Fibroblast of peridontal ligament (primary cell): ENCODE data around the gene SYNE1.

Experiments used
- DNase-seq: peaks from one replicate; pipeline ENCODE4 v3.0.0-alpha.2; 2010; ENCODE audit errors: extremely low read depth

The SYNE1 gene

DNA sequence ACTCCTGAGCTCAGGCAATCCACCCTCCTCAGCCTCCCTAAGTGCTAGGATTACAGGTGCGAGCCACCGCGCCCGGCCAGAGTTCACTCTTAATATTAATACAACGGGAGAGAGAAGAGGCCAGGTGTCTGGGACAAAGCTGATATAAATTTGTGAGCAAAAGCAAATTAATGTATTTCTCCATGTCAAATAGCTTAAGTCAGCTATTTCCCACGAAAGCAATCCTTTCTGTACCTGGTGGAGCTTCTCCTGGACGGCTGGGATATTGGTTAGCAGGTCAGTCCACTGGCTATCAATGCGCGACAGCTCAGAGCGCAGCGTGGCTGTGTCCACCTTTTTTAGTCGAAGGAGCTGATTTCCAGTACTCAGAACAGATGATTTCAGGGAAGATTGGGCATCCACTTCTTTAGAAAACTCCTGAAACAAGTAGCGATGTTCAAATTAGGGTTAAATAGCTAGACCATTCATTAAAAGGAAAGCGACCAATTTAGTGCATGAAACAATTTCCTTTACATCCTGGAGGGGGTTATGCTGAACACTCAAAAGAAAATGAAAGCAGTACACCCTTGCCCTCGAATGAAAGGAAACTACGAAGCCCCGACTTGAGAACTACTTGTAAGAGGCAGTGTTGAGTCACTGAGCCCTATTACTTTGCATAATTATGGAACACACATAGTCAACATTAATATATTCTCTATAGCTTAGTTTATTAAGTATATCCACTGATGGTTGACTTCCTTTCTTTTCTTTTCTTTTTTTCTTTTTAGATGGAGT, 403.4 kb downstream of the SYNE1 start:
- DNase-seq: no peak

DNA sequence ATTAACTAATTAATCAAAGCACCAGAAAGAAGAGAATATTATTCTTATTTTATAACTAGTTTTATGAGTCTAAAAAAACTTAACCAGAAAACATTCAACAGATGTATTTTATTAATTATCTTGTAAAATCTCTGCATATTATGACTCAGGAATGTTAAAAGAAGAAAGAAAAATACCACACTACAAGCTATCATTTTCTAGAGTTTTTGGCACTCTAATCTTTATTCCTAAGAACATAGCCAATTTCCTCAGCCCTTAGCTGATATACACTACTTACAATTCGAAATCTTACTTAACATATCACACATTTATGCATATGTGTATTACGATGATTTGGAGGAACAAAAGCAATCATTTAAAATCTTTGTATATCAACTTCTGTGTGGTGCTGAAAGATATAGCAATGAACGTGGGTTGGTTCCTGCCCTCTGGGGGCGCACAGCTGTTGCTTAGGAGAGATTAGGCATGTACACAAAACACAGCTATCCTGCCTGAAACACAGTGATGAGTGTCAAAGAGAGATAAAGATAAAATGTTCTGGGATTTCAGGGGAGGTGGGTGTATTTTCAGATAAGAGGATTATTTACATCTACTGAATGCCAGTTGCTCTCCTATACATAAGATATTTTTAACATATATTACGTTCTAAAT, 404.5 kb downstream of the SYNE1 start:
- peak; percentile 19 for DNase-seq

DNA sequence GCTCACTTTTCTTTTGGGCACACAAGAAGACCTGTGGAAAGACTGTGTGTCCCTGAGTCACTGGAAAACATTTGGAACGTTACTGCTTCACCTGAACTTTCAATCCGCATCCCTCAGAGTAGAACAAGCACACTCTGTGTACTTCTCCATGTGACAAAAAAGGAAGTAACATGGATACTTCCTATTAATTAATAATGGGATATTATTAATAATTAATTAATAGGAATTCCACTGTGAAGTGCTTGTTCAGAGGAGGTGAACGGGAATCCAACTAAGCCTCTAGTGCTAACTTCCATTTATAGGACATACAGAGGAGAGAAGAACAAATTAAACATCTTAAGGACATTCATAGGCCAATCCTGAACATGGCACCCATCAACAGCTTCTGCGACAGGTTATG, 407.8 kb downstream of the SYNE1 start:
- DNase-seq: no peak

DNA sequence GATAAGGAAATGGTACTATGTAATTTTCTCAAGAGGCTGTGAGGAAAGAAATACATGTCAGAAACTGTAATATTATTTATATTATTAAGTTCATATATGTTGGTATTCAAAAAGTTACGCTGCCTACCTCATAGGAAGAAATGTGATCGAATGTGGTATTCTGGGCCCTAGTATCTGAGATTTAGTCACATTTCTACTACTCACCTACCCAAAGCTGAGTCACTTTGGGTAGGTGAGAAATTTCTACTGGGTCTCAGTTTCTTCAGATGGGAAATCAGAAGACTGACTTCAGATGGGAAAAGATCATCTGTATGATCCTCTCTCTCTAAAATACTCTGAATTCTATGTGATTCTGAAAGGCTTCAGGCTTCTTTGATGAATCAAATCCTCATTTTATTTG, 411.0 kb downstream of the SYNE1 start:
- no peak for DNase-seq

DNA sequence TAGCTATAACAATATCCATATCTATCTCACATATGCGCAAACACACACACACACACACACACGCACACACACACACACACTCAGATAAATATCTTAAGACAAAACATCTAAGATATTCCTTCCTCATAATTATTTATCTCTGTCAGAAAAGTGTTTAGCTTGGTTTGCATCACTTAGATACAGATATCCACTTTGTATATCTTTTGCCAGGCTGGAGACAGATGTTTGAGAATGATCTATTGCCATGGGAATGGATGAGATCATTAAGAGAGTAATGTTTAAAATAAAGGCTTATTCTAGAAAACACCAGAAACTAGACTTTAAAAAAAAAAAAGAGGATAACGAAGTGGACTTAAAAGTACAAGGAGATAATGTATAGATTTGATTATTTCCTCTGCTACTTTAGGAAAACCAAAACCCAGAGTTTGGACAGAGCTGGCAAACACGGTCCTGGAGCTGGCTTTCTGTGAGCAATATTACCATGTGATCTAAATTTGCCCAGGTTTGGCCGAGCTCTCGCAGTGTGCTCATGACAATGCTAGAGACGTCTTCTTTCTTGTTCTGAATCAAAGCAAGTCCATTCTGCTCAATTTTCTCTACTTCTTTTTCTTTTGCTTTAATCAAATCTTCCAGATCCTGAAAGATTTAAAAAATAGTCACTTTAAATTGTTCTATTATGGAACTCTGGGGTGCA, 411.8 kb downstream of the SYNE1 start:
- DNase-seq: peak; percentile 80

DNA sequence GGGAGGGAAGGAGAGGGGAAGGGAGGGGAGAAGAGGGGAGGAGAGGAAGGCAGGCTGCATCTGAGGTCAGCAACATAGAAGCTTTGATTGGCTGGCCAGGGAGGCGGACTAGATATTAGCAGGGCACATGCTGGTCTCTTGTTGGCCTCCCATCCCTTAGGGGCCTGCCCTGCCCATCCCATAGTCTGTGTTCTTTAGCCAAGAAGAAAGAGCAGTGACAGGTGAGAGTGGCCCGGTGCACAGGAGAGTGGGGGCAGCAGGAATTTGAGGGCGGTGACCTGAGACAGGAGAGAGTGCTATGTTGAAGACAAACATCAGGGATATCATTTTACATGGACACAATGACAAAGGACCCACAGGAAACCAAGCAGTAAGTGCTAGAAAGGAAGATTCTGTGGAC, 413.5 kb downstream of the SYNE1 start:
- DNase-seq: no peak

DNA sequence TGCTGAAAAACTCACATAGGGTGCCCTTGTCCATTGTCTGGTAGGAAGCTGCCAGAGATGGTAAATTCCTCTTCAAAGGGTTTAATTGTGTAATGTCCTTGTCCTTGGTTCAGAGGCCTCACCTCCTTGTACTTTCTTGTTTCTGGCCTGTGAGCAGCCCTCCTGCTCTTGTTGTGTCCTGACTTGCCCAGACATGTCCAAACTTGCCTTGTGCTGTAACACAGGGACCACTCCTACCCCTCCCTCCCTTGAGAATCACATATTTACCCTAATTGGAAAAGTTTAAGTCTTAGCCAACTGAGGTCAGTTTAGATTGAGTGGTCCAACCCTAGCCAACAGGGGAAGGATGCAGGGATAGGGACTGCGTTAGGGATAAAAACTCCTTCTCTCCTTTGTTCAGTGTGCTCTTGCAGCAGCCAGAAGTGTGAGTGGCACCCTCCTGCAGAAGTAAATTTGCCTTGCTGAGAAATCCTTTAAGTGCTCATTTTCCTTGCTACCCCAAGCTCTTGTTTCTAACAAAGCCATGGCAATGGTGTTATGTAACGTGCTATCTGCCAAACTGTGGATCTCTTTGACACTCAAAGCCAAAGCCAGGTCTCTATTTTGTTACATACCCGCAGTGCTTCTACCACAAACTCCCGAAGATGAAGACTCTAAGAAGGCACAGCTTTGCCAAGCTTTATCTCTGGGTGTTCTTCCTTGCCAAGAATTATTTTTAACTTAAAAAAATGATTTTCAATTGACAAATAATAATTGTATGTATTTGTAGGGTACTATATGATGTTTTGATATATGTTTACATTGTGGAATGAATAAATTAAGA, 415.1 kb downstream of the SYNE1 start:
- DNase-seq: no peak

DNA sequence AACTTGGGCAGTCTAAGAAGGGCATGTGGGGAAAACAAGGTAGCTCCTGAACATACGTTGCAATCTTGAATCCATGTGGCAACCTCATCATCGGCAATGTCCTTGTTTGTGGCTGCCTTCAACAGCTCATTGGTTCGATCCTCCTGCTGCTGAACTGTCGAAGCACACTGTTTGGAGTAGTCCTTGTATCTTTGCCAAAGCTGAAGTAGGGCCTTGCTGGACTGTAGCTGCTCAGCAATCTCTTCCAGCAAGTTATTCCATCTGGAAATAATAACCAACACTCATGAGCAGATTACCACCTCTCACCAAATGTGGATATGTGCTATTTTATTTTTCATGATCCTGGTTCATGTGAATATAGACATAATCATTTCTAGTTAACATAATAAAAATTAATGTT, 416.4 kb downstream of the SYNE1 start:
- peak; percentile 50 for DNase-seq

DNA sequence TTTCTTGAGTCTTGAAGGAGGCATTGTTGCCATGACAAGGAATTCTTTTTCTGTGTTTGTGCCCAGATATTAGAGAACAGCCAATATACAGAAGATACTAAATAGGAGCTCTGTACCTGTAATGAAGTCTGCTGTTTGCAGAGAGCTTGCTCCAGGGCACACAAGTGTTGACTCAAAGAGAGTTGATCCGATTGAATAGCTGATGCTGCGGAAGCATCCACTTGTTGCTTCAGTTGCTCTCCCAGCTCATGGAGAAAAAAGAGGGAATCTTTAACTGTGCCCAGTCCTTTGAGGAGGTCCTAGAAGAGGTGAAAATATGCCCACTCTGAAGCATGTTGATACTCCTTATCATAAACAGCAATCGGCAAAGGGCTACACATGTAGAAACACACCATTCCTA, 418.3 kb downstream of the SYNE1 start:
- DNase-seq: no peak

DNA sequence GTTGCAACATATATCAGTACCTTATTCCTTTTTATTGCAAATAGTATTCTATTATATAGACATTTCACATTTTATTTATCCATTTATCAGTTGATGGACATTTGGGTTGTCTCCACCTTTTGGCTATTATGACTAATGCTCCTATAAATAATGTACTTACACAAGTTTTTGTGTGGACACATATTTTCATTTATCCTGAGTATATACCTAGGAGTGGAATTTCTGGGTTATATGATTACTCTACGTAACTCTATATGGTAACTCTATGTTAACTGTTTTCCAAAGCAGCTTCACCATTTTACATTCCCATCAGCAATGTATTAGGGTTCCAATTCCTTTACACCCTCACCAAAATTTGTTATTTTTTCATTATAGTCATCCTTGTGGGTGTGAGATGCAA, 424.7 kb downstream of the SYNE1 start:
- no peak for DNase-seq

DNA sequence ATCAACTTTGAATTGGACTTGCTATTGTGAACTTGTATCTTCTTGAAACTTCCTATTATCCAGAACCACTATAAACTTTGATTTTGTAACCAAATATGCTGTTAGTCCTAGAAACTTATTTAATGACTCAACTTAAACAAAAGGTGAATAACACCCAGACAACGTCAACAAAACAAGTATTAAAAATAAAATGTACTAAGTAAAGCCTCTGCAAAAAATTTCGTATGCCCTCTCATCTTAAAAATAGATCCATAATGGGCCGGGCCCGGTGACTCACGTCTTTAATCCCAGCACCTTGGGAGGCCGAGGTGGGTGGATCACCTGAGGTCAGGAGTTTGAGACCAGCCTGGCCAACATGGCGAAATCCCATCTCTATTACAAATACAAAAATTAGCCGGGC, 428.0 kb downstream of the SYNE1 start:
- no peak for DNase-seq

DNA sequence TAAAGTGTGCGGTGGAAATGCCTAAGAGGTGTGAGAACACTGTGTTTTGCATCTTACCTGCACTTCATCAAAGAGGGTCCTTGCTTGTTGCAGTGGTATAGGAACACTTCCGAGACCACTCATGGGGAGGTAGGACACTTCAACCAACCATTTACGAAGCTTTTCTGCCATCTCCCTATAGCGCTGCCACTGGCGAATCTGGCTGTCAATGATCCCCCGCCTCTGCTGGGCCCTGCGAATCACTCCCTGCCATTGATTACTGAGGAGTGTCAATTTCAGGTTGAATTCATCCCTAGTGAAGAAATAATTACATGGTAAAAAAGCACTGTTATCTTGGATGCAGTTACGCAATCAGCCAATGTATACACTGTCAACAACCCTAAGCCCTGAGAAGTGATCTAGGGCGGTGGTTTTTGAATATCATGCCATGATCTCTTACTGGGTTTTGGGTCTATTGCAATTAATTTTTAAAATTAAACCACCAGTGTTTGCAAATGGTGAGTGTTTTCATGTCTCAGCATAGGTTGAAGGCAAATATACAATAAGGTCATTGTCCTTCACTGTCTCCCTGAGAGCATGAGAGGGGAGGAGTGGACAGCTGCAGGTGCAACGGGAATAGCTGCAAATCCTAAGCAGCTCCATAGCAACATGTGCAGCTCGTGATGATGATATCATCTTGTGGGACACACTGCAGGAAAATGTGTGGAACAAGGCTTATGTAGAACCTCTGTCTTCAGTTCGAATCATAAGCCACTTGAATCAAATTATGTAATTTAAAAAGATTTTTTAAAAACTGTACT, 429.0 kb downstream of the SYNE1 start:
- no peak for DNase-seq

DNA sequence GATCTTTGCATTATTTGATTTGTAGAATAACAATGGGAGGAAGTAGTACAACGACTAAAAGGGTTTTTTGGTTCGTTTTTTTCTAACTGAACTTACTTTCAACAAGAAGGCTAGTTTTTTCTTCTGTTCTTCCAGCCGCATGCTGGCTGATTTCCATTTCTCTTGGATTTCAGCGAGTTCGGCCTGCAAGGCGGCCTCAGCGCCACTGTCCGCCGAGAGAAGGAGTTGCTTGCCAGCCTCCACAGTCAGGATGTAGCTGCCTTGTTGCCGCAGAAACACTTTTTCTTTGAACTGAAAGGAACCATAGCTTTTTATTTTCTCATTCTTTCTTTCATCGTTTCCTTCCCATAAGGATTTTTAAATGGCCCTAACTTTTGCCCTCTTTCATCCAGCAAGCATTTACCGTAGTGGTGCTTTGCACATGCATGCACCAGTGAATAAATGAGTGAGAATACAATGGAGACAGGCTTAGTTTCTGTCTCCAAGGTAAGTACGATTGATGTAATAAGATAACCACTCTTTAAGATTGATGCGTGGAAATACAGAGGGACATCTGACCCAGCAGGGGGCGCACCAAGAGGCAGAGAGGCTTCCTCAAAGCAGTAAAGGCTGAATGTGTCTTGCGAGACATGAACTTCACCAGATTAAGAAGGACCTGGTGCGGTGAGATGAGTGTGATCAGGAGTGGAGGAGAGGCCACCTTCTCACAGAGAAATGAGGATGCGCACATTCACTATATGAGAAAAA, 430.9 kb downstream of the SYNE1 start:
- no peak for DNase-seq

DNA sequence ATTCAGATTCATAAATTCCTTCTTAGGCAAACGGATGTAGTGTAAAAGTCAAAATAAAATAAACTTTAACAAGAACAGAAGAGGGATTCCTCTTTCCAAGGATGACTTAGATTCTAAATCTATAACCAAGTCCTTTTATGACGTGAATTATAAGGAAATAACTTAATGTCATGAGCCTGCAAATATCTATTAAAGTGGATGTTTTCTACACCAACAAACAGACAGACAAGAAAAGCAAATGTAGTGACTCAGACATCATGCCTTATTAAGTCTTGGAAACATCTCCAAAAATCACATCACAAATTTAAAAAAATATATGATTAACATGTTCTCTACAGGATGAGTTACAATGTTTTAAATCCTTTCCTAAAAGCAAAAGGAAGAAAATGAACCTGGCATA, 432.6 kb downstream of the SYNE1 start:
- no peak for DNase-seq

DNA sequence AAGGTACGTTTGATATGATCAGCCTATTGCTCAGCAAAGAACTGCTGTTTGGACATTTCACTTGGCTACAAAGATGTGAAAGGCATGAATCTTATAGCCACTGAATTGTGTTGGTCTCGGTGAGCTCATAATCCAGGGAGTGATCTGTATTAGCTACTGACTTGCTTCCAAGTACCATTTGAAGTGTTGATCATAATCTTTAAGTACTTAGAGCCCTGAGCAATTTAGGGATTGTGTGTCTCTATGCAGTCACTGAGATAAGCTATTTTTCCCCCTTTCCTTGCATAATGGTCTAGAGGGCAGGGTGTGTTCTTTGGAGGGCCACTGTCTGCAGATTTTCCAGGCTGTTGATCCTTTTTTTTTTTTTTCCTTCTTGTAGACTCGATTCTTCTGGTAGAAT, 436.0 kb downstream of the SYNE1 start:
- no peak for DNase-seq

DNA sequence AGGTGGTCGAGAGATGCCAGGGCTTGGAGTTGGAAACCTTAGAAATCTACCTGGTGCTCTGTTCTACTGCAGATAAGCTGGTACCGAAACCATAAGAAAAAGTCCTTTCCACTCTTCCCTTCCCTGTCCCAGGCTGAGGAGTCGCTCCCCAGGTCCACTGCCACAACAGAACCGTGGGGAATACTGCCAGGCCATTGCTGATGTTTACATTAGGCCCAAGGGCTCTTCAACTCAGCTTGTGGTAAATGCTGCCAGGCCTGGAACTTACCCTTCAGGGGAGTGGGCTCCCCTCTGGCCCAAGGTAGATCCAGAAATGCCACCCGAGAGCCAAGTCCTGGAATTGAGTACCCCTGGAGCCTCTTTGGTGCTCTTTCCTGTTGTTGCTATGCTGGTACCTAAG, 441.3 kb downstream of the SYNE1 start:
- DNase-seq: no peak

DNA sequence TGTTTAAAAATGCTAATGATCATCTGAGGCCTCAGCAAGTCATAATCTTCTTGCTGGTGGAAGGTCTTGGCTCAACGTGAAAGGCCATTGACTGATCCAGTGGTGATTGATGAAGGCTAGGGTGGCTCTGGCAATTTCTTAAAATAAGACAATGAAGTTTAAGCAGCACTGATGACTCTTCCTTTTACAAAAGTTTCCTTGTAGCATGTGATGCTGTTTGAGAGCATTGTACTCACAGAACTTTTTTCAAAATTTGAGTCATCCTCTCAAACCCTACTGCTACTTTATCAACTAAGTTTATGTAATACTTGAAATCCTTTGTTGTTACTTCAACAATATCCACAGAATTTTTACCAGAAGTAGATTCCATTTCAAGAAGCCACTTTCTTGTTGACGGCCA, 447.4 kb downstream of the SYNE1 start:
- peak; percentile 51 for DNase-seq

DNA sequence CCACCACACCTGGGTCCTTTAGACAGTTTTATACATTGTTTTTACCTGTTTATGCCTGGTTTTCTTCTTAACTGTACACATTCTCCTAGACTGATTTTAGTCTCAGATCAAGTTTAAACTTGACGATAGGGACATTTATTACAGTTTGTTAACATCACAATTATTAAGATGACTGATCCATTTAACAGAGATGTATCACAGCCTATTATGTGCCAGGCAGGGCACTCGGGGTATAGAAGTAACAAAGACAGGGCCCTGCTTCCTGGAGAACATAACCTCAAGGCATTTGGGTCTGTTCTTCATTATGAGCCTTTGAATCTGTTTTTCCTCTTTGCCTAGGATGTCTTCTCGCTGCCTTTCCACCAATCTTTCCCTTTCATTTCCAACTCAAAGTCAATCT, 449.2 kb downstream of the SYNE1 start:
- no peak for DNase-seq

DNA sequence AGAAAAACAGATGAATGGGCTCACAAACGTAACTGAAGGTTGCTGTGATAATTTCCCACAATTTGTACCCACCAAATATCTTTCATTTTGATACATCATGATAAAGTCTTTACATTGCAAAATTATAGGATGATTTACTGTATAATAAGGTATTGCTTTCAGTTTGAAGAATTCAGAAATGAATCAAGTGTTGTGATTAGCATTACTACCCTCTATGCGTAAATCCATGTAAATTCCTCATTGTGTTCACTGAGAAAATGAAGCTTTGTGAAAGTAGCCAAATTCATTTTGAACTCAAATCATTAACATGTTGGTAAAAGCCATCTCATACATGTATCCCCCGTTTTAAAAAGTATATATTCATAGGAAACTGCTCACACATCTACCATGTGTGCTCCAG, 450.3 kb downstream of the SYNE1 start:
- no peak for DNase-seq

DNA sequence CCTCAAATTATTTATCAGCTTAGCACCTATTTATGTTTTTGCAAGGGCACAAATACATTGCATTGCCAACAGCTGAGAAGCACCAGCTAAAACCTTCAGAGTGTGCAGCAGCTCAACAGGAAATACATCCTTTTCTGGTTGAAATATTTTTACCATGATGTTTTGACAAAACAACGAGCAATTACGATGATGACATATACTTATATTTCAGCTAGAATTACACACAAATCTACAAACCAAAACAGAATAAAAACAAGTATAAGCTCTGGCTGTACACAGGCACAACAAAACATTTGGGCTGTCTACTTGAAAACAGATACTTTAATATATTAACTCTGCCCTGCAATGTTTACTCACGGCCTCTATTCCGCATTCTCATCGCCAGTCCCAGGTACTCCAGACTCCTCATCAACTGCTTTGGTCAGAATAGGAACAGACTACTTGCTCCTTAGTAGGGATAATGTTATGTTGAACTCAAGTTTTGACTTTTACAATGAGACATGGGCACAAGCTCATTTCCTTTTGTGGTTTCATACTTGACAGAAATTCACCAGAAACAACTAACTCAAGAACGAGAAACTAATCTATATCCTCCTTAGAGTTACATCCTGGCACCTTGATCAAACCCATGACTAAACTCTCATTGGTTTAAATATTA, 452.1 kb downstream of the SYNE1 start:
- peak; percentile 38 for DNase-seq
